SK-N-SH treated with all-trans-retinoic acid at 6 μM for 48 hours (cell line): ENCODE data around the gene PEMT.

Source experiments
- CSRNP3 ChIP-seq: fragments of 250-450 bp; sonication (Bioruptor Pico); IDR thresholded peaks from 2 replicates; pipeline ENCODE4 v1.5.1; 2021; ENCODE audit warnings: mild to moderate bottlenecking, moderate library complexity
- PATZ1 ChIP-seq: fragments of 250-450 bp; sonication (Bioruptor Pico); IDR thresholded peaks from 2 replicates; pipeline ENCODE4 v1.8.0; 2020; ENCODE audit warnings: mild to moderate bottlenecking, moderate library complexity, borderline replicate concordance

GRCh38 chr17:17546399-17547185, 44.9 kb downstream of the PEMT start:
- TF ChIP-seq PATZ1, result no peak
- TF ChIP-seq CSRNP3 (CRISPR knock-in tag), result no peak
